H9 (cell line): ENCODE results near the gene ZNF296. TPM values are rescaled to one million over a fixed set of nuclear protein-coding genes. Genes with fewer than 3 reads are reported as not detected.

Experiments used
- DNase-seq: peaks from one replicate; pipeline ENCODE4 v3.0.0-alpha.2; 2017
- H2AFZ ChIP-seq: one replicate; pipeline ENCODE4 v1.6.1; 2013; ENCODE audit warnings: mild to moderate bottlenecking, low read length, control low read depth, moderate library complexity
- H2AK5ac ChIP-seq: 2 replicates; pipeline ENCODE4 v1.6.1; 2013; ENCODE audit warnings: low read length, control low read depth, mixed read lengths; ENCODE audit not compliant: insufficient read length
- H2BK120ac ChIP-seq: one replicate; pipeline ENCODE4 v1.6.1; 2013; ENCODE audit warnings: low read depth, mild to moderate bottlenecking, low read length, control low read depth, inconsistent platforms; ENCODE audit not compliant: poor library complexity, severe bottlenecking
- H2BK12ac ChIP-seq: 2 replicates; pipeline ENCODE4 v1.6.1; 2013; ENCODE audit warnings: low read length, control low read depth, mixed read lengths, low read depth; ENCODE audit not compliant: insufficient read length
- H2BK15ac ChIP-seq: 2 replicates; pipeline ENCODE4 v1.6.1; 2013; ENCODE audit warnings: low read depth, low read length, control low read depth
- H2BK20ac ChIP-seq: one replicate; pipeline ENCODE4 v1.6.1; 2013; ENCODE audit warnings: low read depth, mild to moderate bottlenecking, low read length, control low read depth, inconsistent platforms; ENCODE audit not compliant: poor library complexity, severe bottlenecking
- H2BK5ac ChIP-seq: 2 replicates; pipeline ENCODE4 v1.6.1; 2013; ENCODE audit warnings: low read length, control low read depth, mixed read lengths; ENCODE audit not compliant: insufficient read length
- H3K14ac ChIP-seq: 2 replicates; pipeline ENCODE4 v1.6.1; 2013; ENCODE audit warnings: low read length, control low read depth; ENCODE audit not compliant: insufficient read depth
- H3K18ac ChIP-seq: 2 replicates; pipeline ENCODE4 v1.6.1; 2013; ENCODE audit warnings: low read depth, mild to moderate bottlenecking, mixed read lengths, low read length, control low read depth; ENCODE audit not compliant: insufficient read length
- H3K23ac ChIP-seq: 2 replicates; pipeline ENCODE4 v1.6.1; 2013; ENCODE audit warnings: low read length, control low read depth, mixed read lengths, low read depth; ENCODE audit not compliant: insufficient read length
- H3K23me2 ChIP-seq: 2 replicates; pipeline ENCODE4 v1.6.1; 2013; ENCODE audit warnings: low read depth, mild to moderate bottlenecking, mixed read lengths, low read length, control low read depth; ENCODE audit not compliant: insufficient read length, poor library complexity, severe bottlenecking
- H3K27ac ChIP-seq: 2 replicates; pipeline ENCODE4 v1.5.1; 2013; ENCODE audit warnings: low read length, control low read depth, mixed read lengths, low read depth; ENCODE audit not compliant: insufficient read length
- H3K27me3 ChIP-seq: 2 replicates; pipeline ENCODE4 v1.6.1; 2013; ENCODE audit warnings: low read length, control low read depth, inconsistent platforms; ENCODE audit not compliant: insufficient read depth
- H3K4ac ChIP-seq: 2 replicates; pipeline ENCODE4 v1.6.1; 2013; ENCODE audit warnings: low read depth, mild to moderate bottlenecking, control low read depth, inconsistent platforms, low read length, moderate library complexity
- H3K4me1 ChIP-seq: 2 replicates; pipeline ENCODE4 v1.6.1; 2013; ENCODE audit warnings: low read length, control low read depth, inconsistent platforms; ENCODE audit not compliant: insufficient read depth
- H3K4me2 ChIP-seq: 2 replicates; pipeline ENCODE4 v1.6.1; 2013; ENCODE audit warnings: low read length, control low read depth, mixed read lengths; ENCODE audit not compliant: insufficient read length, insufficient read depth
- H3K56ac ChIP-seq: 2 replicates; pipeline ENCODE4 v1.6.1; 2013; ENCODE audit warnings: low read depth, mild to moderate bottlenecking, mixed read lengths, low read length, control low read depth; ENCODE audit not compliant: insufficient read length
- H3K79me1 ChIP-seq: 2 replicates; pipeline ENCODE4 v1.6.1; 2013; ENCODE audit warnings: low read depth, mild to moderate bottlenecking, moderate library complexity, low read length, control low read depth, inconsistent platforms; ENCODE audit not compliant: insufficient read depth, poor library complexity, severe bottlenecking
- H3K79me2 ChIP-seq: 2 replicates; pipeline ENCODE4 v1.6.1; 2013; ENCODE audit warnings: low read length, control low read depth, inconsistent platforms; ENCODE audit not compliant: insufficient read depth
- H3K9ac ChIP-seq: 2 replicates; pipeline ENCODE4 v1.6.1; 2013; ENCODE audit warnings: low read length, control low read depth, mixed read lengths; ENCODE audit not compliant: insufficient read length; ENCODE audit errors: extremely low read depth
- H3K9me3 ChIP-seq: one replicate; pipeline ENCODE4 v1.6.1; 2013; ENCODE audit warnings: low read depth, low read length, inconsistent platforms; ENCODE audit not compliant: control insufficient read depth
- H3T11ph ChIP-seq: one replicate; pipeline ENCODE4 v1.6.1; 2013; ENCODE audit warnings: mild to moderate bottlenecking, low read length, control low read depth, inconsistent platforms
- H4K20me1 ChIP-seq: one replicate; pipeline ENCODE4 v1.6.1; 2013; ENCODE audit not compliant: control insufficient read depth, insufficient read length, insufficient read depth
- H4K5ac ChIP-seq: 2 replicates; pipeline ENCODE4 v1.6.1; 2013; ENCODE audit warnings: low read depth, mild to moderate bottlenecking, mixed read lengths, low read length, control low read depth; ENCODE audit not compliant: insufficient read length
- H4K8ac ChIP-seq: replicated peaks from 2 replicates; pipeline ENCODE4 v1.6.1; 2013; ENCODE audit warnings: low read length, control low read depth, mixed read lengths, low read depth; ENCODE audit not compliant: insufficient read length
- H4K91ac ChIP-seq: 2 replicates; pipeline ENCODE4 v1.6.1; 2013; ENCODE audit warnings: low read depth, mild to moderate bottlenecking, moderate library complexity, mixed read lengths, low read length, control low read depth; ENCODE audit not compliant: insufficient read length
- H3K27ac Mint-ChIP-seq, 3 experiments: 2 replicates in 2 of 3; 3 replicates in 1 of 3; pipeline ENCODE4 v1.8.0; 2020 to 2021; ENCODE audit warnings: mixed read lengths in 3 of 3, mild to moderate bottlenecking in 1 of 3, moderate library complexity in 1 of 3
- H3K27me3 Mint-ChIP-seq: 2 replicates; pipeline ENCODE4 v1.8.0; 2021; ENCODE audit warnings: low read depth, mild to moderate bottlenecking, moderate library complexity, mixed read lengths
- H3K36me3 Mint-ChIP-seq, 3 experiments: 2 replicates in 2 of 3; 3 replicates in 1 of 3; pipeline ENCODE4 v1.8.0; 2020 to 2021; ENCODE audit warnings: low read depth in 3 of 3, mixed read lengths in 3 of 3; ENCODE audit not compliant: insufficient read depth in 1 of 3
- H3K4me1 Mint-ChIP-seq, 2 experiments: 2 replicates each; pipeline ENCODE4 v1.8.0; 2020; ENCODE audit warnings: mixed read lengths in 2 of 2
- H3K4me3 Mint-ChIP-seq, 2 experiments: 2 replicates in 1 of 2; 3 replicates in 1 of 2; pipeline ENCODE4 v1.8.0; 2020 to 2021; ENCODE audit warnings: mild to moderate bottlenecking in 2 of 2, mixed read lengths in 2 of 2, moderate library complexity in 1 of 2
- H3K9me3 Mint-ChIP-seq, 2 experiments: 2 replicates in 1 of 2; 3 replicates in 1 of 2; pipeline ENCODE4 v1.8.0; 2020; ENCODE audit warnings: mild to moderate bottlenecking in 2 of 2, mixed read lengths in 2 of 2, moderate library complexity in 1 of 2
- WGBS: extraction: QIAGEN DNeasy Blood & Tissue Kit; methylation state at CpG from one replicate; pipeline ENCODE4 v1.1.7; 2013; ENCODE audit warnings: missing lambda C conversion rate, low lambda C conversion rate, mixed read lengths; ENCODE audit not compliant: insufficient read length; ENCODE audit errors: extremely low coverage; 5-methylcytosine and 5-hydroxymethylcytosine counted together
- total RNA-seq: library from RNA; stranded (reverse); gene quantifications from 2 replicates; pipeline ENCODE4 v1.2.1, GENCODE V29; 2021
- TF ChIP-seq, protein P1 (sequence below): fragments of 200-600 bp; sonication (generic); conservative IDR thresholded peaks from 3 replicates; pipeline ENCODE4 v1.8.0; 2021; ENCODE audit warnings: antibody characterized with exemption, mild to moderate bottlenecking

ZNF296 gene
- total RNA-seq, 1 experiment from 2014 or later, result 14.8 TPM

DNA sequence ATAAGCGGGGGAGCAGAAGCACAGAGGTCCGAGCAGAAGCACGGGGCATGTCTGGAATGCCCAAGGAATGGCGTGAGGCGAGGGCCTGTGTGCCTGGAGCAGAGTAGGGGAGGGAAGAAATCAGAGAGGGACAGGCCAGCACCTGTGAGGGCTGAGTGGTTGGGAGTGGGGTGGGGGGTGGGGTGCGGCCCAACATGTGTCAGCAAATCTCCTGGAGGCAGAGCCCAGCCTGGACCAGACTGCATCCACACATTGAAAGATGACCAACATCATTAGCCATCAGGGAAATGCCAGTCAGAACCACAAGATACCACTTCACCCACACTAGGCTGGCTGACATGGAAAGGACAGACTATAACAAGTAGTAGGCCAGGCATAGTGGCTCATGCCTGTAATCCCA is 26.2 kb downstream of the ZNF296 start:
- Histone ChIP-seq H3K23ac (no peak overlapping the region), H2BK20ac (no peak overlapping the region), H2BK15ac (no peak overlapping the region), H2AFZ (no peak overlapping the region), H3K14ac (no peak overlapping the region; the same call in 1 of the 2 replicates), H3T11ph (no peak overlapping the region), H3K4me2 (no peak overlapping the region), H3K27me3 (no peaks in the 10 kb centered on the region), H3K4me1 (no peaks in the 10 kb centered on the region), H2BK120ac (no peak overlapping the region), H2BK12ac (no peak overlapping the region), H3K9ac (no peak overlapping the region), H2AK5ac (no peak overlapping the region), H3K18ac (no peak overlapping the region), H2BK5ac (no peak overlapping the region), H3K79me2 (peaks cover 5% of the 10 kb centered on the region; the same call in 1 of the 2 replicates), H3K23me2 (no peaks in the 10 kb centered on the region), H4K5ac (no peak overlapping the region), H4K8ac (no peak overlapping the region), H4K91ac (no peak overlapping the region), H3K9me3 (no peaks in the 10 kb centered on the region), H4K20me1 (no peaks in the 10 kb centered on the region), H3K56ac (no peak overlapping the region), H3K4ac (no peak overlapping the region), H3K27ac (no peak overlapping the region), H3K79me1 (no peaks in the 10 kb centered on the region)
- Mint-ChIP-seq H3K36me3 (peaks cover 21 to 55% (median 53%) of the 10 kb centered on the region in 3 experiments; a peak in 6 of 7 replicates), H3K27me3 (no peaks in the 10 kb centered on the region), H3K9me3 (no peaks in the 10 kb centered on the region; a peak in 1 of 5 replicates), H3K4me1 (no peaks in the 10 kb centered on the region; a peak in 2 of 4 replicates), H3K4me3 (no peak overlapping the region), H3K27ac (peak overlapping the region; percentile 16 to 94 (median 52); a peak in 4 of 7 replicates)
- no CpG with 5 or more reads among the region's 6 CpGs for WGBS
- no peak for DNase-seq
- TF ChIP-seq, protein P1, sequence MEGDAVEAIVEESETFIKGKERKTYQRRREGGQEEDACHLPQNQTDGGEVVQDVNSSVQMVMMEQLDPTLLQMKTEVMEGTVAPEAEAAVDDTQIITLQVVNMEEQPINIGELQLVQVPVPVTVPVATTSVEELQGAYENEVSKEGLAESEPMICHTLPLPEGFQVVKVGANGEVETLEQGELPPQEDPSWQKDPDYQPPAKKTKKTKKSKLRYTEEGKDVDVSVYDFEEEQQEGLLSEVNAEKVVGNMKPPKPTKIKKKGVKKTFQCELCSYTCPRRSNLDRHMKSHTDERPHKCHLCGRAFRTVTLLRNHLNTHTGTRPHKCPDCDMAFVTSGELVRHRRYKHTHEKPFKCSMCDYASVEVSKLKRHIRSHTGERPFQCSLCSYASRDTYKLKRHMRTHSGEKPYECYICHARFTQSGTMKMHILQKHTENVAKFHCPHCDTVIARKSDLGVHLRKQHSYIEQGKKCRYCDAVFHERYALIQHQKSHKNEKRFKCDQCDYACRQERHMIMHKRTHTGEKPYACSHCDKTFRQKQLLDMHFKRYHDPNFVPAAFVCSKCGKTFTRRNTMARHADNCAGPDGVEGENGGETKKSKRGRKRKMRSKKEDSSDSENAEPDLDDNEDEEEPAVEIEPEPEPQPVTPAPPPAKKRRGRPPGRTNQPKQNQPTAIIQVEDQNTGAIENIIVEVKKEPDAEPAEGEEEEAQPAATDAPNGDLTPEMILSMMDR, result no peak
